NCI-H82 (cell line): ENCODE measurements around the gene ARHGEF17.

Experiments
- DNase-seq: peaks from one replicate; lab custom pipeline; 2025; lab: John Stamatoyannopoulos, UW

Gene ARHGEF17

GRCh38 chr11:73395297-73396208, 87.5 kb downstream of the ARHGEF17 start:
- DNase-seq = no peak

- no peak for DNase-seq
These were observed 88.3 kb downstream of the ARHGEF17 start for GRCh38 chr11:73396251-73396930.

GRCh38 chr11:73396985-73397384, 88.9 kb downstream of the ARHGEF17 start:
- DNase-seq = no peak

- no peak for DNase-seq
These were observed 89.5 kb downstream of the ARHGEF17 start for GRCh38 chr11:73397468-73398131.

GRCh38 chr11:73398132-73398526, 90.1 kb downstream of the ARHGEF17 start:
- no peak for DNase-seq

GRCh38 chr11:73398721-73399120, 90.6 kb downstream of the ARHGEF17 start:
- peak; percentile 11 for DNase-seq

GRCh38 chr11:73399159-73399590, 91.1 kb downstream of the ARHGEF17 start:
- no peak for DNase-seq

GRCh38 chr11:73399636-73400035, 91.6 kb downstream of the ARHGEF17 start:
- DNase-seq = no peak

- no peak for DNase-seq
These were observed 92.2 kb downstream of the ARHGEF17 start for GRCh38 chr11:73400293-73400692.

GRCh38 chr11:73401217-73401923, 93.3 kb downstream of the ARHGEF17 start:
- DNase-seq = no peak

- peak; percentile 40 for DNase-seq
These were observed 94.1 kb downstream of the ARHGEF17 start for GRCh38 chr11:73401924-73402833.

- peak; percentile 58 for DNase-seq
These were observed 94.7 kb downstream of the ARHGEF17 start for GRCh38 chr11:73402834-73403185.

GRCh38 chr11:73403541-73403940, 95.5 kb downstream of the ARHGEF17 start:
- DNase-seq = no peak

GRCh38 chr11:73404048-73404447, 96.0 kb downstream of the ARHGEF17 start:
- peak; percentile 71 for DNase-seq

GRCh38 chr11:73404506-73405145, 96.5 kb downstream of the ARHGEF17 start:
- peak; percentile 5 for DNase-seq

- DNase-seq = no peak
These were observed 97.1 kb downstream of the ARHGEF17 start for GRCh38 chr11:73405146-73405510.

GRCh38 chr11:73406131-73406530, 98.1 kb downstream of the ARHGEF17 start:
- DNase-seq = no peak

GRCh38 chr11:73406619-73407018, 98.5 kb downstream of the ARHGEF17 start:
- DNase-seq = no peak

GRCh38 chr11:73409431-73409830, 101.4 kb downstream of the ARHGEF17 start:
- no peak for DNase-seq

GRCh38 chr11:73410627-73411026, 102.6 kb downstream of the ARHGEF17 start:
- DNase-seq = no peak

- DNase-seq = no peak
These were observed 103.0 kb downstream of the ARHGEF17 start for GRCh38 chr11:73411031-73411430.
